Myocyte (in vitro differentiated cells): ENCODE data around the gene TGFB3. TPM values are rescaled to one million over a fixed set of nuclear protein-coding genes. Genes with fewer than 3 reads are reported as not detected.

ENCODE experiments used
- DNase-seq: peaks from one replicate; pipeline ENCODE4 v3.0.0-alpha.2; 2012; ENCODE audit warnings: low read depth
- total RNA-seq: library from RNA; depleted of rRNA; stranded (reverse); fragments of >200 nt; gene quantifications from 2 replicates; pipeline ENCODE4 v1.2.3, GENCODE V29; 2014

The TGFB3 gene
- total RNA-seq, 1 donor from 2014 or later: 30.6 TPM

DNA sequence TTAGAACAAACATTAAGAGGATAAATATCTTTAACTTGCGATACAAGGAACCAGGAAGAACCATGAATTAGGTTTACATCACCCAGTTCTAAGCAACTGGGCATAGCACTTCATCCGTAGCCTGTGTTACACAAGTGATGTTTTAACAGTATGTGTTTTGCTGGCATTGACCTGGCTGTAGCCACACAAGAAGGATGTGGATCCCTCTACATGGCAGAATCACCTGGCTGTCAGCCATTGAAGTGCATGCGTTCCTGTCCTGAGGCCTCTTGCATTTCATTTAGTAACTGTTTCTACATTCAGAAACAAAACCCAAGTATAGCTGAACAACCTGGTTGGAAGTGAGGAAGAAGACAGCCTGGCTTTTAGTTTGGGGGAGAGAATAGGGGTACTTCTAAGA lies 72.2 kb downstream of the TGFB3 start:
- DNase-seq: no peak

Other genes starting within 250 kb of the TGFB3 start
- gene IFT43, start 3.8 kb upstream of the TGFB3 start, total RNA-seq: 37.1 and 38.6 TPM in 2 replicates
- 39.2 and 62.5 TPM in 2 replicates for gene GPATCH2L, start 169.9 kb upstream of the TGFB3 start, total RNA-seq